Measurements from ENCODE around the gene CEACAM1.
"Not testable (repeated sequence)": the region's sequence is repeated elsewhere in the genome, so short reads cannot be mapped to it uniquely, and the experiment has no call there.

CEACAM1 gene

DNA sequence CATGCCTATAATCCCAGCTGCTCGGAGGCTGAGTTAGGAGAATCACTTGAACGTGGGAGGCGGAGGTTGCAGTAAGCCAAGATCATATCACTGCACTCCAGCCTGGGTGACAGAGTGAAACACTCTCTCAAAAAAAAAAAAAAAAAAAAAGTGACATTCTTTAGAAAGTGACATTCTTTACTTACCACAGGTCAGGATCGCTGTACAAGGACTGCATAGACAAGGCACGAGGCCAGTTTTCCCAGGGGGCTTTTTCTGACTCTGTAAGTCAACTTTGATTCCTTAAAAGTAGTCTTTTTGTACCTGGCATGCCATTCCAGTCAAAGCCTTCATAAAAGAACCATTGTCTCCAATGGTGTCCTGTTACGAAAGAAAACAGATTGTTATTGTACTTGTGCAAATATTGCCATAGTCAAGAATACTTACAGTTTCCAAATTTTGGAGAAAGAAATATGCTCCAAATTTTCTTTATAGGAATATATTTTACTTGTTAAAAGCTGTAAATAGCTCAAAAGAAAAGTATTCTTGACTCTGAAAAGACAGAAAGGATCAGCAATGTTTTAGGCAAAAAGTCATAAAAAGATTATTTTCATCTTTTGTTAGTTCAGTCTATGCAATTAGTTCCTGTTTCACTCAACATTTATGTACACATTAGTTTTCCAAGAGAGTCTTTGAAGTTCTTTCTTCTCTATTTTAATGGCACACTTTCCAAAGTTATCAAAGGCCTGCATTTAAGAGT lies 39.3 kb downstream of the CEACAM1 start:
- H3K27ac ChIP-seq, result no peak overlapping the region

DNA sequence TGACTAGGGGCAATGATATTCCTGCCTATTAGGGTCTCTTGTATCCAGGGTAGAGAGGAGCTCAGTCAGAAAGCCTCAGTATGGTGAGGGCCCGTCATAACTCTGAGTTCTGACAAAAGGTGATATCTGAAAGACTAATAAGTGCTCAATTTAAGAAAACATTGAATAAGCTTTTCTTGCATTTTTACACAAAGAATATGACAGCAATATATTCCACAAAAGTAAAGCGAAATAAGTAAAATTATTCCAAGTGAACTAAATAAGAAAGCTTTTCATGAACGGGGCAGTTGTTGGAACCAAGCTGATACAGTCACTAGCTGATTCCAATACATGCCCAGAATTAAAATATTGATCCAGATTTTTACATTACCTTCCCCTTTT lies 40.5 kb downstream of the CEACAM1 start:
- no peak overlapping the region for H3K27ac ChIP-seq
- TF ChIP-seq, protein P1, sequence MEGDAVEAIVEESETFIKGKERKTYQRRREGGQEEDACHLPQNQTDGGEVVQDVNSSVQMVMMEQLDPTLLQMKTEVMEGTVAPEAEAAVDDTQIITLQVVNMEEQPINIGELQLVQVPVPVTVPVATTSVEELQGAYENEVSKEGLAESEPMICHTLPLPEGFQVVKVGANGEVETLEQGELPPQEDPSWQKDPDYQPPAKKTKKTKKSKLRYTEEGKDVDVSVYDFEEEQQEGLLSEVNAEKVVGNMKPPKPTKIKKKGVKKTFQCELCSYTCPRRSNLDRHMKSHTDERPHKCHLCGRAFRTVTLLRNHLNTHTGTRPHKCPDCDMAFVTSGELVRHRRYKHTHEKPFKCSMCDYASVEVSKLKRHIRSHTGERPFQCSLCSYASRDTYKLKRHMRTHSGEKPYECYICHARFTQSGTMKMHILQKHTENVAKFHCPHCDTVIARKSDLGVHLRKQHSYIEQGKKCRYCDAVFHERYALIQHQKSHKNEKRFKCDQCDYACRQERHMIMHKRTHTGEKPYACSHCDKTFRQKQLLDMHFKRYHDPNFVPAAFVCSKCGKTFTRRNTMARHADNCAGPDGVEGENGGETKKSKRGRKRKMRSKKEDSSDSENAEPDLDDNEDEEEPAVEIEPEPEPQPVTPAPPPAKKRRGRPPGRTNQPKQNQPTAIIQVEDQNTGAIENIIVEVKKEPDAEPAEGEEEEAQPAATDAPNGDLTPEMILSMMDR (conservative IDR thresholded peaks at IDR 0.05), result no peak
- no peak for TF ChIP-seq ZFX (IDR thresholded peaks at IDR 0.05)

More for the DNA sequence above, 39.3 kb downstream of the CEACAM1 start:
- TF ChIP-seq, protein P1 (conservative IDR thresholded peaks at IDR 0.05), result no peak
- TF ChIP-seq ZFX (IDR thresholded peaks at IDR 0.05), result no peak

DNA sequence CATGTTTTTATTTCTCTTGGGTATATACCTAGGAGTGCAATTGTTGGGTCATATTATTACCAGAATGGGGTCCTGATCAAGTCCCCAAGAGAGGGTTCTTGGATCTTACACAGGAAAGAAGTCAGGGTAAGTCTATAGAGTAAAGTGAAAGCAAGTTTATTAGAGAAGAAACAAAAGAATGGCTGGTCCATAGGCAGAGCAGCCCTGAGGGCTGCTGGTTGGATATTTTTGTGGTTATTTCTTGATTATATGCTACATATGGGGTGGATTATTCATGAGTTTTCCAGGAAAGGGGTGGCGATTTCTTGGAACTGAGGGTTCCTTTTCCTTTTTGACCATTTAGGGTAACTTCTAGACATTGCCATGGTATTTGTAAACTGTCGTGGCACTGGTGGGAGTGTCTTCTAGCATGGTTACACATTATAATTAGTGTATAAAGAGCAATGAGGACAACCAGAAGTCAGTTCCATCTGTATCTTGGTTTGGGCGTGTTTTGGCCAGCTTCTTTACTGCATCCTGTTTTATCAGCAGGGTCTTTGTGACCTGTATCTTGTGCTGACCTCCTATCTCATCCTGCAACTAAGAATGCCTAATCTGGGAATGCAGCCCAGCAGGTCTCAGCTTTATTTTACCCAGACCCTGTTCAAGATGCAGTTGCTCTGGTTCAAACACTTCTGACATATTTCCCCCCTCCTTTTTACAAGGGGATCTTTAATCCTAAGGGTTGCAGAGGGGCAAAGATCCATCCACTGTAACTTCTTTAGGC lies 41.1 kb downstream of the CEACAM1 start:
- H3K27ac ChIP-seq, result no peak overlapping the region

DNA sequence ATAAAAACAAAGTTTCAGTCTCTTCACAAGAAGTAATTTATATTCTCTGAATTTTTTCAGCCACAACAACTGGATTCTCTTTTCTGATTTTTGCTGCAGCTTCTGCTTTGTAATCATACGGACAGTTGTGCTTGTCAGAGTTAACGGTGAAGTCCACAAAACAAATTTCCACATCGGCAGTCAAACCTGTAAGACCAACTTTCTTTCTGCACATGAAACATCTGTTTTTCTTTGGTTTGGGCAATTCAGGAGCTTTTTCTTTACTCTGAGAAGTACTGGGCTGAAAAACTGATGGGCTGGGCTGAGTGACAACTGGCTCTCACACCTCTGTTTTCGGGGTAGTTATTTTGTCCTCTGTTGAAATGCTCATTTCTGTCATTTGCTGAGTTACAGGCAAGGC lies 43.2 kb downstream of the CEACAM1 start:
- not testable (repeated sequence) for H3K27ac ChIP-seq

More for the DNA sequence above, 41.1 kb downstream of the CEACAM1 start:
- TF ChIP-seq, protein P1 (conservative IDR thresholded peaks at IDR 0.05), result no peak
- no peak for TF ChIP-seq ZFX (IDR thresholded peaks at IDR 0.05)

DNA sequence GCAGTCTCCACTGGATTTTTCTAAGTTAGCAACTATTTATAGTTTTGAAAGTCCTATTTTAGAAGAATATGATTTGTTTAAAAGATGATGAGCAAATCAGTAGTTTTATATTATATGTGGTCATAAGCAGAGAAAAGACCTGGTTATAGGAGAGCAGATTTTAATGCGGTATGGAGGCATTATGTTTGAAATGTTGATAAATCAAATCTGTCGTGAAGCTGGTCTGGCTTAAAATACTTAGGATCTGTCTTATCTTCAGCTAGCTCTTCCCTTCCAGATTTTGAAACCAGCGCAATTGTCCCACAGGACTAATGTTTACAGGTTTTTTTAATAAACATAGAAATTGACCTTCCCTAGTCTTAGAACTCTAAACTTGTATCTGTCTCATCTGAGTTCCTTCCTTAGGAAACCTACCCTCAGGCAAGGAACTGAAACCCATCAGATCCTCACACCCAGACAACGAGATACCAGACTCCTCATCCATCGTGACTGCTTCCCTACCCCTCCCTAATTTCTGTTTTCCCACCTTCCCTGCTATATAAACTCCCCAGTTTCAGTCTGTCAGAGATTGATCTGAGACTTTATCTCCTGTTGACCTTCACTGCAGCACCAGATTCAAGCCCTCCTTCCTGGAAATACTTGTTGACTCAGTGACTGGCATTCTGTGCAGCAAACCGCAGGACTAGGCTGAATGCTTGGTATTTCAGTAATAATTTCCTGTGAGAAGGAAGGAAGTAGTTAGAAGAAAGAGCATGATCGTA lies 47.8 kb downstream of the CEACAM1 start:
- H3K27ac ChIP-seq, result no peak overlapping the region
- TF ChIP-seq, protein P1 (conservative IDR thresholded peaks at IDR 0.05), result no peak
- TF ChIP-seq ZFX (IDR thresholded peaks at IDR 0.05), result no peak

DNA sequence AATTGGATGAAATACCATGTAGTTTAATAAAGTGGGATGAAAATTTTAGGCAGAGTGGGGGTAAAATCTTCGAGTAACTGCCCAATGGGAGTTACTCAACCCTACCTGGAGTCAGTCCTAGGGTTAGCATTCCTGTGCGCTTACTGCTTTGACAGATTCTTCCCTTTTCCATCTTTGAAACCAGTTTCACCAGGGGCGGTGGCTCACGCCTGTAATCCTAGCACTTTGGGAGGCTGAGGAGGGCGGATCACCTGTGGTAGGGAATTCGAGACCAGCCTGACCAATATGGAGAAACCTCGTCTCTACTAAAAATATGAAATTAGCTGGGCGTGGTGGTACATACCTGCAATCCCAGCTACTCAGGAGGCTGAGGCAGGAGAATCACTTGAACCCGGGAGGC lies 48.5 kb downstream of the CEACAM1 start:
- TF ChIP-seq, protein P1 (conservative IDR thresholded peaks at IDR 0.05), result no peak
- no peak for TF ChIP-seq ZFX (IDR thresholded peaks at IDR 0.05)

DNA sequence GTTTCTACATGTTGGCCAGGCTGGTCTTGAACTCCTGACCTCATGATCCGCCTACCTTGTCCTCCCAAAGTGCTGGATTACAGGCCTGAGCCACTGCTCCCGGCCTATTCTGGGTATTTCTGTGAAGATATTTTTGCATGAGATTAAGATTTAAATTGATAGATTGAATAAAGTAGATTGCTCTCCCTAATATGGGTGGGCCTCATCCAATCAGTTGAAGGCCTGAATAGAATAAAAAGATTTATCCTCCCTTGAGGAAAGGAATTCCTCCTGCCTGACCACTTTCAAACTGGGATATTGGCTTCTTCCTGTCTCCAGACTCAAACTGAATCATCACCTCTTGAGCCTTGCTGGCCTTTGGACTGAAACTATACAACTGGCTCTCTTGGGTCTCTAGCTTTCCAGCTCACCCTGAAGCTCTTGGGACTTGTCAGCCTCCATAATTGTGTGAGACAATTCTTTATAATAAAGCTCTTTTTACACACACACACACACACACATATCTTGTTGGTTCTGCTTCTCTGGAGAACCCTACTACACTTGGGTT lies 49.4 kb downstream of the CEACAM1 start:
- no peak overlapping the region for H3K27ac ChIP-seq
- TF ChIP-seq, protein P1 (conservative IDR thresholded peaks at IDR 0.05), result no peak
- no peak for TF ChIP-seq ZFX (IDR thresholded peaks at IDR 0.05)

More for the DNA sequence above, 48.5 kb downstream of the CEACAM1 start:
- H3K27ac ChIP-seq, result no peak overlapping the region

Data from C4-2B (cell line).